H1 (cell line): Measurements from ENCODE around the gene ZSCAN22. TPM values are rescaled to one million over a fixed set of nuclear protein-coding genes. Genes with fewer than 3 reads are reported as not detected.

Experiments used
- CTCF ChIA-PET: fragments of 300-600 bp; sonication (Branson Sonifier 250); formaldehyde crosslinking; loops from one replicate; lab custom pipeline; 2021; ENCODE audit not compliant: partially characterized antibody; lab: Charles Lee
- POLR2A ChIA-PET: fragments of 300-600 bp; sonication (Branson Sonifier 250); formaldehyde crosslinking; loops from one replicate; lab custom pipeline; 2021; ENCODE audit warnings: inconsistent platforms; ENCODE audit not compliant: partially characterized antibody; lab: Charles Lee
- DNase-seq, 2 experiments: peaks; one replicate each; pipeline versions ENCODE4 v3.0.0 to v3.0.0-alpha.2; 2010 to 2022; ENCODE audit warnings: low spot score in 2 of 2, low read depth in 1 of 2, mixed read lengths in 1 of 2
- FAIRE-seq: peaks from 2 replicates; lab custom pipeline; 2011; peaks lifted over from hg19 to GRCh38; lab: Jason Lieb, UNC
- H2AFZ ChIP-seq: 2 replicates; pipeline ENCODE4 v1.8.1; 2012; ENCODE audit warnings: low read length, inconsistent platforms
- H2AK5ac ChIP-seq: 2 replicates; pipeline ENCODE4 v1.6.1; 2013; ENCODE audit warnings: low read depth, low read length
- H2BK120ac ChIP-seq: replicated peaks from 2 replicates; pipeline ENCODE3; 2013; ENCODE audit warnings: low read depth, low read length, inconsistent platforms
- H2BK12ac ChIP-seq: 2 replicates; pipeline ENCODE4 v1.6.1; 2013; ENCODE audit warnings: low read depth, low read length
- H2BK15ac ChIP-seq: 2 replicates; pipeline ENCODE4 v1.6.1; 2013; ENCODE audit warnings: low read length
- H2BK20ac ChIP-seq: 2 replicates; pipeline ENCODE4 v1.6.1; 2013; ENCODE audit warnings: low read length
- H2BK5ac ChIP-seq: 2 replicates; pipeline ENCODE4 v1.6.1; 2013; ENCODE audit warnings: low read depth, low read length
- H3K14ac ChIP-seq: 2 replicates; pipeline ENCODE4 v1.6.1; 2013; ENCODE audit warnings: inconsistent platforms; ENCODE audit not compliant: insufficient read length
- H3K18ac ChIP-seq: 2 replicates; pipeline ENCODE4 v1.6.1; 2013; ENCODE audit warnings: low read length; ENCODE audit errors: extremely low read depth
- H3K23ac ChIP-seq: 2 replicates; pipeline ENCODE4 v1.6.1; 2013; ENCODE audit warnings: inconsistent platforms; ENCODE audit not compliant: insufficient read length
- H3K23me2 ChIP-seq: 2 replicates; pipeline ENCODE4 v1.6.1; 2013; ENCODE audit warnings: low read depth, low read length
- H3K27ac ChIP-seq: 2 replicates; pipeline ENCODE4 v1.6.1; 2011; ENCODE audit warnings: low read depth, low read length, inconsistent platforms
- H3K27me3 ChIP-seq, 4 experiments: replicated peaks in 1 of 4; 1 replicate in 1 of 4; 2 replicates in 3 of 4; pipeline versions ENCODE4 v1.6.1 to v1.8.1; 2011 to 2013; ENCODE audit warnings: low read length in 3 of 4, mild to moderate bottlenecking in 3 of 4, inconsistent platforms in 2 of 4, mixed read lengths in 2 of 4, moderate library complexity in 1 of 4; ENCODE audit not compliant: control insufficient read depth in 3 of 4, insufficient read depth in 3 of 4; ENCODE audit errors: extremely low read depth in 1 of 4
- H3K36me3 ChIP-seq, 4 experiments: 2 replicates each; pipeline versions ENCODE4 v1.6.1 to v1.8.1; 2011 to 2013; ENCODE audit warnings: mild to moderate bottlenecking in 4 of 4, low read length in 3 of 4, moderate library complexity in 2 of 4, control low read depth in 1 of 4, inconsistent platforms in 1 of 4; ENCODE audit not compliant: insufficient read depth in 4 of 4, control insufficient read depth in 2 of 4
- H3K4ac ChIP-seq: replicated peaks from 2 replicates; pipeline ENCODE3; 2013; ENCODE audit warnings: low read length, low read depth, mixed read lengths, inconsistent platforms; ENCODE audit not compliant: insufficient read length
- H3K4me1 ChIP-seq, 4 experiments: replicated peaks in 1 of 4; 1 replicate in 1 of 4; 2 replicates in 3 of 4; pipeline versions ENCODE4 v1.6.1 to v1.8.1; 2011 to 2013; ENCODE audit warnings: low read length in 3 of 4, inconsistent platforms in 2 of 4, mixed read lengths in 1 of 4; ENCODE audit not compliant: insufficient read depth in 4 of 4, control insufficient read depth in 3 of 4
- H3K4me2 ChIP-seq, 2 experiments: 2 replicates each; pipeline versions ENCODE4 v1.6.1 to v1.8.1; 2011 to 2013; ENCODE audit warnings: low read depth in 2 of 2, low read length in 2 of 2, control low read depth in 1 of 2, inconsistent platforms in 1 of 2, mild to moderate bottlenecking in 1 of 2; ENCODE audit not compliant: insufficient read depth in 1 of 2
- H3K4me3 ChIP-seq, 4 experiments: fragments of 200-600, 300-600 bp in 1 of 4; sonication (generic), shearing (Covaris generic), sonication (Bioruptor Twin) in 1 of 4; 2 replicates each; pipeline versions ENCODE4 v1.5.1 to v1.8.1; 2011 to 2016; ENCODE audit warnings: low read length in 4 of 4, low read depth in 3 of 4, control low read depth in 2 of 4, inconsistent platforms in 2 of 4, mild to moderate bottlenecking in 2 of 4, mixed read lengths in 1 of 4, moderate library complexity in 1 of 4; ENCODE audit not compliant: insufficient read depth in 2 of 4; ENCODE audit errors: extremely low read depth in 1 of 4
- H3K56ac ChIP-seq: replicated peaks from 2 replicates; pipeline ENCODE3; 2013; ENCODE audit warnings: low read depth, mild to moderate bottlenecking, mixed read lengths, low read length, inconsistent platforms; ENCODE audit not compliant: insufficient read length
- H3K79me1 ChIP-seq: 2 replicates; pipeline ENCODE4 v1.6.1; 2013; ENCODE audit warnings: low read depth, low read length, control low read depth
- H3K79me2 ChIP-seq, 2 experiments: 2 replicates each; pipeline versions ENCODE4 v1.6.1 to v1.8.1; 2012 to 2013; ENCODE audit warnings: low read length in 2 of 2, mild to moderate bottlenecking in 2 of 2, inconsistent platforms in 1 of 2; ENCODE audit not compliant: insufficient read depth in 2 of 2, control insufficient read depth in 1 of 2
- H3K9ac ChIP-seq, 4 experiments: replicated peaks in 1 of 4; 1 replicate in 1 of 4; 2 replicates in 3 of 4; pipeline versions ENCODE4 v1.6.1 to v1.8.1; 2011 to 2013; ENCODE audit warnings: low read depth in 3 of 4, low read length in 3 of 4, control low read depth in 2 of 4, mild to moderate bottlenecking in 2 of 4, moderate library complexity in 2 of 4, inconsistent platforms in 1 of 4; ENCODE audit errors: extremely low read depth in 1 of 4
- H3K9me3 ChIP-seq, 2 experiments: 2 replicates each; pipeline versions ENCODE4 v1.6.1 to v1.8.1; 2012 to 2013; ENCODE audit warnings: mild to moderate bottlenecking in 2 of 2, moderate library complexity in 2 of 2, control low read depth in 1 of 2, inconsistent platforms in 1 of 2, low read depth in 1 of 2, low read length in 1 of 2, mixed read lengths in 1 of 2; ENCODE audit not compliant: insufficient read depth in 2 of 2
- H4K20me1 ChIP-seq, 2 experiments: replicated peaks in 1 of 2; 2 replicates each; pipeline versions ENCODE3 to v1.8.1; 2011 to 2013; ENCODE audit warnings: inconsistent platforms in 2 of 2, low read length in 2 of 2, mild to moderate bottlenecking in 1 of 2; ENCODE audit not compliant: insufficient read depth in 2 of 2, control insufficient read depth in 1 of 2
- H4K5ac ChIP-seq: 2 replicates; pipeline ENCODE4 v1.6.1; 2013; ENCODE audit warnings: low read length, low read depth, mixed read lengths, inconsistent platforms; ENCODE audit not compliant: insufficient read length
- H4K8ac ChIP-seq: 2 replicates; pipeline ENCODE4 v1.8.0; 2013; ENCODE audit warnings: mild to moderate bottlenecking, moderate library complexity, low read length, inconsistent platforms; ENCODE audit not compliant: insufficient read depth; ENCODE audit errors: extremely low read depth
- H4K91ac ChIP-seq: replicated peaks from 2 replicates; pipeline ENCODE3; 2013; ENCODE audit warnings: low read length, mixed read lengths, inconsistent platforms; ENCODE audit not compliant: insufficient read length
- HDAC2 ChIP-seq, 2 experiments: fragments of 300-600 bp in 1 of 2; sonication (generic) in 1 of 2; IDR thresholded peaks; 2 replicates each; pipeline ENCODE4 v1.6.1; 2011 to 2012; ENCODE audit warnings: low read depth in 2 of 2, low read length in 2 of 2, mild to moderate bottlenecking in 2 of 2, moderate library complexity in 2 of 2, borderline replicate concordance in 1 of 2, inconsistent platforms in 1 of 2
- RFX5 ChIP-seq: IDR thresholded peaks from 2 replicates; pipeline ENCODE4 v1.6.1; 2011; ENCODE audit warnings: low read depth, low read length, improper control_type of control experiment, borderline replicate concordance
- SAP30 ChIP-seq: fragments of 300-600 bp; sonication (generic); IDR thresholded peaks from 2 replicates; pipeline ENCODE4 v1.7.1; 2012; ENCODE audit warnings: low read length, moderate library complexity, mild to moderate bottlenecking, inconsistent platforms; ENCODE audit not compliant: insufficient read depth, insufficient replicate concordance
- SIX5 ChIP-seq: IDR thresholded peaks from 2 replicates; pipeline ENCODE4 v1.6.1; 2011; ENCODE audit warnings: mild to moderate bottlenecking, low read depth, low read length
- SP1 ChIP-seq: IDR thresholded peaks from 2 replicates; pipeline ENCODE4 v1.6.1; 2011; ENCODE audit warnings: low read depth, low read length
- USF2 ChIP-seq: IDR thresholded peaks from 2 replicates; pipeline ENCODE4 v1.6.1; 2011; ENCODE audit warnings: low read length, improper control_type of control experiment
- WGBS, 2 experiments: shearing (Covaris generic) in 1 of 2; methylation state at CpG; one replicate each; pipeline versions ENCODE4 v1.1.6 to v1.1.7; 2013 to 2015; ENCODE audit warnings: low lambda C conversion rate in 2 of 2, mixed read lengths in 2 of 2, inconsistent platforms in 1 of 2, low coverage in 1 of 2, missing lambda C conversion rate in 1 of 2; ENCODE audit not compliant: insufficient replicate concordance in 2 of 2, insufficient coverage in 1 of 2, insufficient read length in 1 of 2; ENCODE audit errors: extremely low coverage in 1 of 2, missing lambda C conversion rate in 1 of 2; 5-methylcytosine and 5-hydroxymethylcytosine counted together
- polyA plus RNA-seq, 7 experiments: library from polyadenylated mRNA; depleted of rRNA in 3 of 7; stranded (reverse) in 5 of 7; unstranded in 2 of 7; fragments of >200 nt in 5 of 7; fragments of 200-250 nt in 2 of 7; gene quantifications; 1 replicate in 5 of 7; 2 replicates in 1 of 7; 4 replicates in 1 of 7; pipeline versions ENCODE4 v1.2.1 to v1.2.3, GENCODE V29; 2011 to 2013; ENCODE audit warnings: missing spikeins in 2 of 7, mixed read lengths in 2 of 7
- total RNA-seq: library from RNA; stranded (reverse); fragmentation: NEBNext Ultra II Directional; extraction: Animal tissue kit (Norgen Biotek cat#: 25700); gene quantifications from 2 replicates; pipeline ENCODE4 v1.2.1, GENCODE V29; 2021

ZSCAN22 gene
- total and polyA plus RNA-seq, 2 of the 8 experiments (the other 6 are each of a cell fraction or from before 2014, with no cell fraction given), result 3.2 to 3.3 TPM

- 92% methylated on average over 4 of the region's 4 CpGs; no CpG with 5 or more reads in 1 of the 2 experiments for WGBS, 2 experiments
- Histone ChIP-seq H3K23me2 (no peaks in the 10 kb centered on the region), H2BK12ac (no peak overlapping the region), H3K18ac (no peak overlapping the region), H3K4me2 (no peak overlapping the region), H3K36me3 (no peaks in the 10 kb centered on the region), H4K20me1 (peaks cover 0 to 3% of the 10 kb centered on the region in 2 experiments), H2AFZ (no peak overlapping the region), H3K79me2 (no peaks in the 10 kb centered on the region), H3K4ac (no peak overlapping the region), H3K79me1 (0 out of 2 replicates have a peak, but pooled peaks cover 2% of the 10 kb centered on the region), H3K9me3 (no peaks in the 10 kb centered on the region), H2BK20ac (no peak overlapping the region), H3K14ac (no peak overlapping the region), H2AK5ac (no peak overlapping the region), H4K8ac (no peak overlapping the region), H3K56ac (no peak overlapping the region), H3K4me3 (no peak overlapping the region), H4K91ac (no peak overlapping the region), H3K27me3 (no peaks in the 10 kb centered on the region), H2BK120ac (no peak overlapping the region), H3K4me1 (no peaks in the 10 kb centered on the region), H3K23ac (no peak overlapping the region), H4K5ac (no peak overlapping the region), H2BK15ac (no peak overlapping the region), H3K9ac (no peak overlapping the region), H2BK5ac (no peak overlapping the region), H3K27ac (no peak overlapping the region)
- DNase-seq, result no peak
- POLR2A ChIA-PET, result interaction anchor here (0.8 to 8.5 kb wide), 9 partner anchors 10 to 101 kb away, joined by 3 to 94 read pairs (median 4); partner anchors contain the start of genes ERVK3-1, ZNF132 and ZNF497
- TF ChIP-seq SIX5, result no peak
- TF ChIP-seq RFX5, result no peak
- no peak for TF ChIP-seq SAP30
- TF ChIP-seq HDAC2 (IDR thresholded peaks at IDR 0.05; ENCODE audit: borderline replicate concordance in 1 of 2, low read depth in 2 of 2, low read length in 2 of 2), result no peak
- no peak for TF ChIP-seq USF2
- no peak for TF ChIP-seq SP1
- CTCF ChIA-PET, result interaction anchor here (0.7 to 2.0 kb wide), 6 partner anchors 9 to 146 kb away, joined by 3 to 10 read pairs (median 4); partner anchors contain the start of genes ZBTB45 and ZNF497
- FAIRE-seq, result no peak
Observed at GRCh38 chr19:58374200-58374599, 47.4 kb downstream of the ZSCAN22 start.
